Keratinocyte (primary cell): ENCODE results near the gene IL18RAP. TPM values are rescaled to one million over a fixed set of nuclear protein-coding genes. Genes with fewer than 3 reads are reported as not detected.

ENCODE experiments used
- DNase-seq: peaks from one replicate; pipeline ENCODE4 v3.0.0-alpha.2; 2011; ENCODE audit warnings: low read depth, missing footprints, low spot score
- FAIRE-seq: peaks from 2 replicates; lab custom pipeline; 2011; peaks lifted over from hg19 to GRCh38; lab: Jason Lieb, UNC
- H2AFZ ChIP-seq: 2 replicates; pipeline ENCODE4 v1.6.0; 2012; ENCODE audit warnings: low read length, control low read depth, inconsistent platforms; ENCODE audit not compliant: control insufficient read depth
- H3K27ac ChIP-seq: 2 replicates; pipeline ENCODE4 v1.5.1; 2011; ENCODE audit warnings: low read length; ENCODE audit not compliant: control insufficient read depth, insufficient read depth
- H3K27me3 ChIP-seq: 3 replicates; pipeline ENCODE4 v1.6.0; 2011; ENCODE audit warnings: low read length; ENCODE audit not compliant: control insufficient read depth, insufficient read depth; ENCODE audit errors: extremely low read depth
- H3K36me3 ChIP-seq, 2 experiments: 2 replicates in 1 of 2; 3 replicates in 1 of 2; pipeline ENCODE4 v1.5.1; 2011; ENCODE audit warnings: low read length in 2 of 2, mild to moderate bottlenecking in 1 of 2; ENCODE audit not compliant: control insufficient read depth in 2 of 2, insufficient read depth in 2 of 2; ENCODE audit errors: extremely low read depth in 1 of 2
- H3K4me1 ChIP-seq: 3 replicates; pipeline ENCODE4 v1.5.1; 2011; ENCODE audit warnings: low read length; ENCODE audit not compliant: control insufficient read depth, insufficient read depth; ENCODE audit errors: extremely low read depth
- H3K4me2 ChIP-seq: 3 replicates; pipeline ENCODE4 v1.6.0; 2011; ENCODE audit warnings: low read depth, low read length; ENCODE audit not compliant: control insufficient read depth, insufficient read depth; ENCODE audit errors: extremely low read depth
- H3K4me3 ChIP-seq, 3 experiments: fragments of 200-600 bp in 1 of 3; sonication (generic) in 1 of 3; 2 replicates in 2 of 3; 3 replicates in 1 of 3; pipeline ENCODE4 v1.5.1; 2011 to 2016; ENCODE audit warnings: low read length in 3 of 3, mild to moderate bottlenecking in 3 of 3, control low read depth in 2 of 3, inconsistent platforms in 1 of 3, low read depth in 1 of 3, mixed read lengths in 1 of 3, mixed run types in 1 of 3, moderate library complexity in 1 of 3; ENCODE audit not compliant: control insufficient read depth in 2 of 3, insufficient read depth in 2 of 3; ENCODE audit errors: extremely low read depth in 1 of 3
- H3K79me2 ChIP-seq: 2 replicates; pipeline ENCODE4 v1.6.0; 2012; ENCODE audit warnings: low read length; ENCODE audit not compliant: control insufficient read depth, insufficient read depth
- H3K9ac ChIP-seq: 3 replicates; pipeline ENCODE4 v1.6.0; 2011; ENCODE audit warnings: low read length; ENCODE audit not compliant: control insufficient read depth, insufficient read depth; ENCODE audit errors: extremely low read depth
- H3K9me1 ChIP-seq: 3 replicates; pipeline ENCODE4 v1.6.0; 2011; ENCODE audit warnings: low read length; ENCODE audit not compliant: control insufficient read depth, insufficient read depth; ENCODE audit errors: extremely low read depth
- H3K9me3 ChIP-seq: 2 replicates; pipeline ENCODE4 v1.5.1; 2012; ENCODE audit warnings: low read depth, low read length; ENCODE audit not compliant: control insufficient read depth
- H4K20me1 ChIP-seq: 3 replicates; pipeline ENCODE4 v1.6.0; 2011; ENCODE audit warnings: low read length; ENCODE audit not compliant: control insufficient read depth, insufficient read depth; ENCODE audit errors: extremely low read depth
- EZH2 ChIP-seq: IDR thresholded peaks from one replicate; pipeline ENCODE4 v1.6.1; 2012; ENCODE audit warnings: inconsistent platforms, mild to moderate bottlenecking, low read length, moderate library complexity
- dilution Hi-C: fragments of 300-500 bp; cut with MboI; formaldehyde crosslinking; loops from one replicate; pipeline ENCODE4 v1.7.0; 2020; ENCODE audit warnings: low sequenced_read_pairs; ENCODE audit not compliant: extremely low pct_ligation_motif_present
- polyA plus RNA-seq, 5 experiments: library from polyadenylated mRNA; depleted of rRNA in 3 of 5; stranded (reverse) in 3 of 5; stranded (forward) in 1 of 5; unstranded in 1 of 5; fragments of >200 nt; gene quantifications; 1 replicate in 1 of 5; 2 replicates in 3 of 5; 3 replicates in 1 of 5; pipeline versions ENCODE4 v1.2.1 to v1.2.3, GENCODE V29; 2011 to 2012; ENCODE audit warnings: missing spikeins in 2 of 5, low read depth in 1 of 5, low replicate concordance in 1 of 5
- TF ChIP-seq, protein P1 (sequence below), 3 experiments: IDR thresholded peaks in 1 of 3; conservative IDR thresholded peaks in 1 of 3; optimal IDR thresholded peaks in 1 of 3; 2 replicates in 2 of 3; 3 replicates in 1 of 3; pipeline versions ENCODE3 to v1.5.1; 2011; ENCODE audit warnings: low read length in 3 of 3, mild to moderate bottlenecking in 3 of 3, moderate library complexity in 2 of 3, control low read depth in 1 of 3, inconsistent platforms in 1 of 3; ENCODE audit not compliant: insufficient read depth in 2 of 3; ENCODE audit errors: extremely low read depth in 1 of 3

Gene IL18RAP
- polyA plus RNA-seq, 1 donor (not counting 4 experiments of a cell fraction or from before 2014, with no cell fraction given), result not detected

- no peaks in the 10 kb centered on the region for H3K79me2 ChIP-seq
- DNase-seq (no peak), FAIRE-seq (no peak)
- dilution Hi-C loops, result no loop called here
- TF ChIP-seq, protein P1, sequence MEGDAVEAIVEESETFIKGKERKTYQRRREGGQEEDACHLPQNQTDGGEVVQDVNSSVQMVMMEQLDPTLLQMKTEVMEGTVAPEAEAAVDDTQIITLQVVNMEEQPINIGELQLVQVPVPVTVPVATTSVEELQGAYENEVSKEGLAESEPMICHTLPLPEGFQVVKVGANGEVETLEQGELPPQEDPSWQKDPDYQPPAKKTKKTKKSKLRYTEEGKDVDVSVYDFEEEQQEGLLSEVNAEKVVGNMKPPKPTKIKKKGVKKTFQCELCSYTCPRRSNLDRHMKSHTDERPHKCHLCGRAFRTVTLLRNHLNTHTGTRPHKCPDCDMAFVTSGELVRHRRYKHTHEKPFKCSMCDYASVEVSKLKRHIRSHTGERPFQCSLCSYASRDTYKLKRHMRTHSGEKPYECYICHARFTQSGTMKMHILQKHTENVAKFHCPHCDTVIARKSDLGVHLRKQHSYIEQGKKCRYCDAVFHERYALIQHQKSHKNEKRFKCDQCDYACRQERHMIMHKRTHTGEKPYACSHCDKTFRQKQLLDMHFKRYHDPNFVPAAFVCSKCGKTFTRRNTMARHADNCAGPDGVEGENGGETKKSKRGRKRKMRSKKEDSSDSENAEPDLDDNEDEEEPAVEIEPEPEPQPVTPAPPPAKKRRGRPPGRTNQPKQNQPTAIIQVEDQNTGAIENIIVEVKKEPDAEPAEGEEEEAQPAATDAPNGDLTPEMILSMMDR (optimal IDR thresholded peaks at IDR 0.05 in 1 of 3, IDR thresholded peaks at IDR 0.05 in 1 of 3, conservative IDR thresholded peaks at IDR 0.05 in 1 of 3; ENCODE audit: extremely low read depth in 1 of 3, insufficient read depth in 2 of 3, low read length in 3 of 3), result no peak
- TF ChIP-seq EZH2, result no peak
- no peak overlapping the region for H3K4me3 ChIP-seq
- H3K4me1 ChIP-seq, result peaks cover 3% of the 10 kb centered on the region
- H4K20me1 ChIP-seq, result no peaks in the 10 kb centered on the region
- H3K36me3 ChIP-seq, result no peaks in the 10 kb centered on the region
- no peak overlapping the region for H3K27ac ChIP-seq
- H3K9me1 ChIP-seq, result no peaks in the 10 kb centered on the region
- H3K4me2 ChIP-seq, result no peak overlapping the region
- peaks cover 3% of the 10 kb centered on the region for H3K9me3 ChIP-seq
- H3K9ac ChIP-seq, result no peak overlapping the region
- no peak overlapping the region for H2AFZ ChIP-seq
- no peaks in the 10 kb centered on the region for H3K27me3 ChIP-seq
Measured at GRCh38 chr2:102387763-102388546, 35.0 kb upstream of the IL18RAP start.

DNA sequence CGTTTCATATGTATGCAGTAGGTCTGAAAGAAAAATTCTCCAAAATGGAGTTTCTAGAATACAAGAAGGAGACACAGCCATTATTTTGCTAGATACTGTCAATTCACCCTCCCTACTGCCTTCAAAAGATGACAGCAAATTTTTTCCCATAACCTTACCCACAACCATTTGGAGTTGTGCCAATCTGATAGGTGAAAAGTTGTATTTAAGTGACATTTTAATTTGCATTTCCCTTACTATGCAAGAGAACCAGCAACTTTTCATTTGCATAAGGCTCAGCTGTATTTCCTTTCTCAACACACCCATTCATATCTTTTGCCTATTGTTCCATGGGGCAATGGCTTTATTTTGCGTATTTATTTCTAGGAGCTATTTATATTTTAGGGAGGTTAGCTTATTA lies 31.4 kb upstream of the IL18RAP start:
- no peak overlapping the region for H2AFZ ChIP-seq
- H3K27me3 ChIP-seq, result no peaks in the 10 kb centered on the region
- no peak overlapping the region for H3K4me2 ChIP-seq
- FAIRE-seq, result no peak
- no peaks in the 10 kb centered on the region for H3K9me3 ChIP-seq
- H4K20me1 ChIP-seq, result no peaks in the 10 kb centered on the region
- no peaks in the 10 kb centered on the region for H3K36me3 ChIP-seq
- dilution Hi-C loops, result no loop called here
- no peak for TF ChIP-seq EZH2
- TF ChIP-seq, protein P1 (optimal IDR thresholded peaks at IDR 0.05 in 1 of 3, IDR thresholded peaks at IDR 0.05 in 1 of 3, conservative IDR thresholded peaks at IDR 0.05 in 1 of 3; ENCODE audit: extremely low read depth in 1 of 3, insufficient read depth in 2 of 3, low read length in 3 of 3), result no peak
- H3K4me3 ChIP-seq, result no peak overlapping the region
- H3K4me1 ChIP-seq, result no peaks in the 10 kb centered on the region
- H3K79me2 ChIP-seq, result no peaks in the 10 kb centered on the region
- H3K9me1 ChIP-seq, result no peaks in the 10 kb centered on the region
- no peak for DNase-seq
- H3K27ac ChIP-seq, result no peak overlapping the region
- H3K9ac ChIP-seq, result no peak overlapping the region
